Measurements from ENCODE around the gene UCHL1.
A peak's percentile ranks its signal among the peaks of the same experiment; 100 is the strongest.

The UCHL1 gene

GRCh38 chr4:41256740-41257256 is at the start of gene UCHL1:
Gene UCHL1, plus strand, starts transcription at chr4:41256928. Its CDS starts 49 bp downstream, at chr4:41256977.
- no peak for DNase-seq

GRCh38 chr4:41207291-41207831 is 49.4 kb upstream of the UCHL1 start:
- DNase-seq, result no peak

DNA sequence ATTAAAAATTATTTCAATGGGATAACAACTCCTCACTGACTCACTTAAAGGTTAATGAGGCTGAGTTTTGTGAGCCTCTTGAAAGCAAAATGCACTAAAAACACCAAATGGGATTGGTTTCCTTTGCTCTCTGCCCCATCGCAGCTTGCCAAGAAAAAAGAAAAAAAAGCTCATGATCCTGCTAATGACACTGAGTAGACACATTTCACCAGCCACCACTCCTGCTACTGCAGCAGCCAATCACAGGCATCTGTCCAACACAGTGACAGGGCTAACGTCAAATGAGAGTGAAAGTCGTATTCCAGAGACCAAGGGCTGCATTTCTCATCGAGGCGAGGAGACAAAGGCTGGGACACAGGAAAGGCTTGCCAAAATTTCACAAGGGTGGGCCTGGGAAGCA is 47.5 kb upstream of the UCHL1 start:
- DNase-seq, result no peak

DNA sequence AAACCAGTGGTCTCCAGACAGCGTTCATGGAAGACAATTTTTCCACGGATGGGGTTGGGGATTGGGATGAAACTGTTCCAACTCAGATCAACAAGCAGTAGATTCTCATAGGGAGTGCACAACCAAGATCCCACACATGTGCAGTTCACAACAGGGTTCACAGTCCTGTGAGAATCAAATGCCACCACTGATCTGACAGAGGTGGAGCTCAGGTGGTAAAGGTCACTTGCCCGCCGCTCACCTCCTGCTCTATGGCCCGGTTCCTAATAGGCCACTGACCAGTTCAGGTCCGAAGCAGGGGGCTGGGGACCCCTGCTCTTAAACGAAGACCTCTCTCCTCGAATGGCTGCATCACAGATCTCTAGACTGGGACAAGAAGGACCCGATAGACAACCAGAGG is 46.8 kb upstream of the UCHL1 start:
- no peak for DNase-seq

GRCh38 chr4:41211951-41212615 is 44.6 kb upstream of the UCHL1 start:
- no peak for DNase-seq

- DNase-seq, result no peak
Observed at GRCh38 chr4:41212616-41213203, 44.0 kb upstream of the UCHL1 start.

GRCh38 chr4:41213625-41214135 is 43.0 kb upstream of the UCHL1 start:
- DNase-seq, result no peak

GRCh38 chr4:41214136-41214824 is 42.4 kb upstream of the UCHL1 start, which contains the start of gene APBB2:
Gene APBB2, minus strand, starts transcription at chr4:41214542. Its CDS starts 181,288 bp downstream, at chr4:41033254.
- no peak for DNase-seq

DNA sequence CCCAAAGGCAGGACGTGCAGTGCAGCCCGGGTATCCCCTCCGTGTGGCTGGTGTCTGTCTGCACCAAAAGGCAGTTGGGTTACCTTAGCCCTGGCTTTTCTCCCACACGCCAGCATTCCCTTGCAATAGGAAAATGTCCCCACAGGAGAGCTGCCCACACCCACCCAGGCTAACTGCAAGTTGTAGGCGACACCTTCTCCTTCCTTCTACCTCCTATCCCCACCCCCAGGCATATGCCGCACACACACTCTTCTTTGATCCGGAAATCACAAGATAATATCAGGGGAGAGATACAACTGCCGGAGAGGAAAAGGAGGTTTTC is 41.9 kb upstream of the UCHL1 start:
- no peak for DNase-seq

- no peak for DNase-seq
Observed at GRCh38 chr4:41215155-41215554, 41.6 kb upstream of the UCHL1 start.

DNA sequence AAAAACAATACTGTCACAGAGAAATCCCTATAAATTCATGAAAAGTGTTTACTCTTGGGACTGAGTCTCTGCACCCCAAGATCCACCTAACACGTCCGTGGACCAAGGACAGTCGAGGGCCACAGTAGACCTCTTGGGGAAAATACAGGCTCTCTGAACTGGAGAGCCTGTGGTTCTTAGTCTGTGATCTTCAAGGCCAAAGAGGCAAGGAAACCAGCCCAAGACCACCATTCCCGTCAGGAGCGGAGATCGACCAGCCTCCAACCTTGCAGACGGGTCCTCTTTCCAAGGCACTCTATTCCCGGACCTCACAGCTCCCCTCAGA is 40.8 kb upstream of the UCHL1 start:
- DNase-seq, result no peak

DNA sequence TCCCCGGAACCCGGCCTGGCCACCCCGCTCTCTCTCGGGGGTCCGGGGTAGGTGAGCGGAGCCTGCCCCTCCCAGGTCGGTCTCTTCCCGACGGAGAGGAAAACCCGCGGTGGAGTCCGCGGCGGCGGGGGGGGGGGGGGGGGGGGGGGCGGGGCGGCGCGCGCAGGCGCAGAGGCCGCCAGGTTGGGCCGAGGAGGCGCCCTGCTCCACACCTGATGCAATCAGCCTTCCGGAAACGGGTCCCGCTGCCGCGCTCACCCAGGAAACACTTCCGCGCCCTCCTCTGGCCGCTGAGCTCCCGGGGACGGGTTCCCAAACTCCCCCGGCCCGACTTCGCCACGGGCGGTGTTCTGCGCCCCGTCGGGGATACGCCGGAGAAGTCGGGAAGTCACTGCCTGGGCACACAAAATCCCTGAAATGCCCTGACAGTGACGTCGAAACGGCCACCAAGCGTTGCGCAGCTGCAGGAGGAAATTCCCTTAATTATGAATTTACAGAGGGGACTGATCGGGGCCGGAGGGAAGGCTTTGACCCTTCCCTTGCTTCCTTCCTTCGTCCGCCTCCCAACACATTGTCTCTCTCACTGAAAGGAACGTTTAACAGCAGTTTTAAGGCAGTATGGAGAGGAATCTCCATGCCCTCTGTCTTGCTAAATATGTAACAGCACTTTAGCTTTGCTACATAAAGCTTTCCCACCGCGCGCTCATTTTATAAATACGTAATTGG is 40.3 kb upstream of the UCHL1 start:
- DNase-seq, result peak; percentile 8

DNA sequence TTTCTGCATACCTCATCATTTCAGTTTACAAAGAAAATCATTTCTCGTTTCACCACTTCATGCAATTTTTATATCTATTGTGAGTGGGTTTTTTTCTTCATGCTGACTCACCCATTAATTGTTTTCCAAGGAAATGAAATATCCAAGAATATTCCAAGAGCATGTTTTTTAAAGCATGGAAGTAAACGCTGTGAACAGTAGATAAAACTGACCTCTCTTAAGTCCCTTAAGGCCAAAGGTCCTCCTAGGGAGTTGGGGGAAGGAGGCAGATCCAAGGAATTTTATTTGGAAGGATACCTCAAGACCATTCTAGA is 39.8 kb upstream of the UCHL1 start:
- DNase-seq, result no peak

- no peak for DNase-seq
Observed at GRCh38 chr4:41217374-41217773, 39.4 kb upstream of the UCHL1 start.

- DNase-seq, result no peak
Observed at GRCh38 chr4:41218703-41219102, 38.0 kb upstream of the UCHL1 start.

DNA sequence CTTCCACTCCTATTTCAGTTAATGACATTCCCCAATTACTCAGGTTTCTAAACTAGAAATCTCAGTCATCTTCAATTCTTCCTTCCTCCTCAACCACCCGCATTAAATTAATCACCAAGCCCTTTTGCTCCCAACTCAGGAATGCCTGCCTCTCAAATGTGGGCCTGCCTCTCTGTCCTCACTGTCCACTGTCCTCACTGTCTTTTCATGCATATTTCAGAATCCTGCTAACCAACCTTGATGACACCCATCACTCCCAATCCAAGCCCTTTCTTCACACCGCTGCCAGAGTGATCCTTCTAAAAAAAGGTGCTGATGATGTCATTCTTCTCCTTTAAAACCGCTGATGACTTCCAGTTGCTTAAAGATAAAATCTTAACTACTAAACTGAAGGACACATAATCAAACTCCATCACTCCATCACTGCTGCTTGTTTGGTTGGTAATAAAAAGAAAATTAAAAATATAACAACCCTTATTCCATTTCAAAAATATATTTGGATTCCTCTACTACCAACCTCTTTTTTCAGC is 37.2 kb upstream of the UCHL1 start:
- no peak for DNase-seq

DNA sequence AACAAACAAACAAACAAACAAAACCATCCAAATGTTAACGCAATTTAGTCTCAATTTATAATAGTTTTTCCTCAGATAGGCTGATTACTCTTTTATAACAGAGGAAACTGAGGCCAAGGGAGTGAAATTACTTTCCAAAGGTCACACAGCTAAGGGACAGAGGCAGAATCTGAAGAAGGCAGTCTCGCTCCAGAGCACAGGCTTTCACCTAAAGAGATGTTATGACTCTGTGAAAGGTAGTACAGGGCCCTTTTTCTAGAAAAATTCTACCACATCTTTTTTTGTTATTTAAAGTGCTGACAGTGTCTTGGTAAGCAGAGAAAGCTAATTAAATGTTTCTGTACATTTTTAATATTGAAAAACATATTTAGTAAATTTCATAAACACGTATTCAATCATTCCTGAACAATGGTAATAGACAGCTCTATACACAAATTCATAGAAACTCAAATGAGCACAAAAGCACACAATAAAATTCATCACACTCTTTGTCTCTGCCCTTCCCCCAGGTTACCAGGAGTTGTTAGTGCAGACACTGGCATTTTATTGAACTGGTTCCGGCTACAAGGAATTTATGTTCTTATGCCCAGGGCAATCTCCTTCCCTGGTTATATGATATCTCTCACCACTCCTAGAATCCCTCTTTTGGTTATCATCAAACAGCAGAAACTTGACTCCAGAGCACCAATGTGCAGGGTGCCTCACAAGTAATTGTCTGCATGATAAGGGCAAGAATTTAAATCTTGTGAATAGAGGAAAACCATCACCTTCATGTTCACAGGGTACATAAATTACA is 34.7 kb upstream of the UCHL1 start:
- DNase-seq, result no peak

DNA sequence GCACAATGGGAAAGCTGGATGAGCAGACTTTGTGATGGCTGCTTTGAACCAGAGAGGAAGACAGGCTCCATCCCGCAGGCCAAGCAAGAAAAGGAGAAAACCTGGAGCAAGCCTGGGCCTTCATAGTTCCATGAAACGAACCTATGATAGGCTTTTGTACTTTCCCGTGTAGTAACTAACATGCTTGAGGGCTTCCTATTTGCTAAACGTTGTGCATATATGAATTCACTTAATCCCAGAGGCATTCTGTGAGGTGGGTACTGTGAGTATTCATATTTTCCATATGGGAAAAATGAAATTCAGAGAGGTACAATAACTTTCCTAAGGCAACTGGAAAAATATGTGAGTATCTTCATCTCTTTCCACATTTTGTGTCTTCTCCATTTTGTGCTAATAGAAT is 28.8 kb upstream of the UCHL1 start:
- DNase-seq, result no peak

- no peak for DNase-seq
Observed at GRCh38 chr4:41232406-41232805, 24.3 kb upstream of the UCHL1 start.

DNA sequence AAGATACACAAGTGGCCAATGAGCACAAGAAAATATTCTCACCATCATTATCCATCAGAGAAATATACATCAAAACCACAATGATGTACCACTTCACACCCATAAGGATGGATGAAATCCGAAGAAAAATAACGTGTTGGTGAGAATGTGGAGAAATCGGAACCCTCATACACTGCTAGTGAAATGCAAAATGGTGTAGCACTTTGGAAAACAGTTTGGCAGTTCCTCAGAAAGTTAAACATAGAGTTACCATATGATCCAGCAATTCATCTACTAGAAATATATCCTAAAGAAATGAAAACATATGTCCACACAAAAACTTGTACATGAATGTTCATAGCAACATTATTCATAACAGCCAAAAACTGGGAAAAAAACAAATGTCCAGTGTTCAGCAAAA is 23.9 kb upstream of the UCHL1 start:
- DNase-seq, result no peak

DNA sequence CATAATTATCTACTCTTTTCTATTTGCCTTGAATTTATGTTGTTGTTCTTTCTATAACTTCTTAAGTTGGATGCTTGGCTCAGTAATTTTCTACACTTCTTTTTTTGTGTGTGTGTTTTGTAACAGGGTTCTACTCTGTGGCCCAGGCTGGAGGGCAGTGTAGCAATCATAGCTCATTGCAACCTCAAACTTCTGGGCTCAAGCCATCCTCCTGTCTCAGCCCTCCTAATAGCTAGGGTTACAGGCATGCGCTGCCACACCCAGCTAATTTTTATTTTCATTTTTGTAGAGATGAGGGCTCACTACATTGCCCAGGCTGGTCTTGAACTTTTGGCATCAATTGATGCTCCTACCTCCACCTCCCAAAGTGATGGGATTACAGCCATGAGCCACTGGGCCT is 20.7 kb upstream of the UCHL1 start:
- no peak for DNase-seq

- no peak for DNase-seq
Observed at GRCh38 chr4:41236508-41236907, 20.2 kb upstream of the UCHL1 start.

All from activated effector memory CD4-positive, alpha-beta T cell treated with Interleukin-2 at 50 U/mL for 16 hours (primary cell).